Gastrocnemius medialis (tissue), 4 donors: Measurements from ENCODE around the gene HOXD12.

Source experiments
- CTCF ChIP-seq, 5 experiments: fragments of 450-650 bp in 3 of 5; fragments of 200-600 bp in 2 of 5; sonication (generic) in 2 of 5; IDR thresholded peaks in 4 of 5; conservative IDR thresholded peaks in 1 of 5; 1 replicate in 4 of 5; 2 replicates in 1 of 5; pipeline ENCODE4 v1.5.1; 2016 to 2019; ENCODE audit warnings: antibody characterized with exemption in 5 of 5, mild to moderate bottlenecking in 3 of 5, moderate library complexity in 3 of 5
- POLR2A ChIP-seq, 2 donors: fragments of 450-650 bp; IDR thresholded peaks; one replicate each; pipeline ENCODE4 v1.6.1; 2017; ENCODE audit warnings: antibody characterized with exemption in 2 of 2, mild to moderate bottlenecking in 2 of 2, moderate library complexity in 2 of 2

- TF ChIP-seq CTCF (IDR thresholded peaks at IDR 0.05 in 4 of 5, conservative IDR thresholded peaks at IDR 0.05 in 1 of 5) (peak; percentile 55 to 91 (median 69)), POLR2A (IDR thresholded peaks at IDR 0.05) (no peak)
These were observed 19.6 kb upstream of the HOXD12 start for GRCh38 chr2:176079831-176080539.
